Caki2 (cell line): ENCODE results near the gene INTS15. TPM values are rescaled to one million over a fixed set of nuclear protein-coding genes. Genes with fewer than 3 reads are reported as not detected.
"Not testable (repeated sequence)": the region's sequence is repeated elsewhere in the genome, so short reads cannot be mapped to it uniquely, and the experiment has no call there.

Experiments
- DNase-seq: peaks from one replicate; pipeline ENCODE4 v3.0.0-alpha.2; 2015; ENCODE audit warnings: low read depth
- in situ Hi-C: cut with HindIII; loops from 2 replicates; pipeline ENCODE4 v1.10.0; 2016; ENCODE audit warnings: low sequenced_read_pairs, low pct_unique_long_range_greater_than_20kb, mixed read lengths
- total RNA-seq: library from RNA; depleted of rRNA; stranded (reverse); fragments of >200 nt; shearing (Covaris generic); gene quantifications from 2 replicates; pipeline ENCODE4 v1.2.3, GENCODE V29; 2014; ENCODE audit warnings: low replicate concordance

Gene INTS15
- total RNA-seq, 1 experiment from 2014 or later = 19.7 TPM

GRCh38 chr7:6575281-6576023 lies 14.4 kb upstream of the INTS15 start:
- in situ Hi-C loops = no loop called here
- DNase-seq = no peak

- in situ Hi-C loops = no loop called here
Measured at GRCh38 chr7:6576024-6576866, 13.6 kb upstream of the INTS15 start.

GRCh38 chr7:6576867-6577368 lies 12.9 kb upstream of the INTS15 start:
- DNase-seq, in situ Hi-C loops: not testable (repeated sequence)

More at GRCh38 chr7:6576024-6576866, 13.6 kb upstream of the INTS15 start:
- no peak for DNase-seq

GRCh38 chr7:6577369-6578113 lies 12.3 kb upstream of the INTS15 start, which contains the start of gene ZDHHC4:
Gene ZDHHC4, plus strand, starts transcription at chr7:6577454. Its CDS starts 3,108 bp downstream, at chr7:6580562.
- in situ Hi-C loops = no loop called here
- peak; percentile 73 for DNase-seq

GRCh38 chr7:6578114-6579084 lies 11.4 kb upstream of the INTS15 start:
- DNase-seq = peak; percentile 30

GRCh38 chr7:6579446-6579845 lies 10.4 kb upstream of the INTS15 start:
- in situ Hi-C loops = no loop called here
- no peak for DNase-seq

More at GRCh38 chr7:6578114-6579084, 11.4 kb upstream of the INTS15 start:
- in situ Hi-C loops = no loop called here

- in situ Hi-C loops, DNase-seq: not testable (repeated sequence)
Measured at GRCh38 chr7:6585746-6586432, 3.9 kb upstream of the INTS15 start.

- in situ Hi-C loops = no loop called here
- no peak for DNase-seq
Measured at GRCh38 chr7:6588566-6588965, 1.3 kb upstream of the INTS15 start.

GRCh38 chr7:6589151-6589828 lies 531 bp upstream of the INTS15 start:
- peak; percentile 14 for DNase-seq
- in situ Hi-C loops = no loop called here

GRCh38 chr7:6590645-6591110 lies 857 bp downstream of the INTS15 start:
- in situ Hi-C loops = no loop called here
- DNase-seq = no peak

GRCh38 chr7:6600093-6600492 lies 10.3 kb downstream of the INTS15 start:
- DNase-seq = no peak
- in situ Hi-C loops = no loop called here

GRCh38 chr7:6604458-6604857 lies 14.6 kb downstream of the INTS15 start:
- in situ Hi-C loops = no loop called here
- no peak for DNase-seq

- no peak for DNase-seq
- in situ Hi-C loops = no loop called here
Measured at GRCh38 chr7:6606866-6607583, 17.2 kb downstream of the INTS15 start.

GRCh38 chr7:6607651-6608051 lies 17.8 kb downstream of the INTS15 start:
- in situ Hi-C loops = no loop called here
- DNase-seq = no peak

- in situ Hi-C loops = no loop called here
- no peak for DNase-seq
Measured at GRCh38 chr7:6608081-6608480, 18.3 kb downstream of the INTS15 start.

- in situ Hi-C loops = no loop called here
- DNase-seq = no peak
Measured at GRCh38 chr7:6608794-6609193, 19.0 kb downstream of the INTS15 start.
